Mesothelial cell of epicardium (in vitro differentiated cells): ENCODE data around the gene ADCY2. TPM values are rescaled to one million over a fixed set of nuclear protein-coding genes. Genes with fewer than 3 reads are reported as not detected.

Source experiments
- DNase-seq, 2 experiments: peaks; one replicate each; pipeline ENCODE4 v3.0.0; 2021; ENCODE audit warnings: low spot score in 2 of 2; ENCODE audit not compliant: unreplicated experiment in 2 of 2
- H3K27ac Mint-ChIP-seq: 2 replicates; pipeline ENCODE4 v1.8.0; 2021; ENCODE audit warnings: mixed read lengths
- H3K27me3 Mint-ChIP-seq: 2 replicates; pipeline ENCODE4 v1.8.0; 2021; ENCODE audit warnings: low read depth, mixed read lengths
- H3K36me3 Mint-ChIP-seq: 2 replicates; pipeline ENCODE4 v1.8.0; 2021; ENCODE audit warnings: mixed read lengths
- H3K4me1 Mint-ChIP-seq: 2 replicates; pipeline ENCODE4 v1.8.0; 2021; ENCODE audit warnings: mixed read lengths
- H3K4me3 Mint-ChIP-seq: 2 replicates; pipeline ENCODE4 v1.8.0; 2021; ENCODE audit warnings: mild to moderate bottlenecking, moderate library complexity, mixed read lengths
- H3K9me3 Mint-ChIP-seq: 2 replicates; pipeline ENCODE4 v1.8.0; 2021; ENCODE audit warnings: mixed read lengths
- total RNA-seq: library from RNA; stranded (reverse); gene quantifications from 3 replicates; pipeline ENCODE4 v1.2.1, GENCODE V29; 2021
- TF ChIP-seq, protein P1 (sequence below): fragments of 200-600 bp; sonication (generic); IDR thresholded peaks from one replicate; pipeline ENCODE4 v1.5.0; 2021; ENCODE audit warnings: antibody characterized with exemption; ENCODE audit not compliant: unreplicated experiment

Gene ADCY2
- total RNA-seq, 1 donor from 2014 or later: 3.0 TPM

DNA sequence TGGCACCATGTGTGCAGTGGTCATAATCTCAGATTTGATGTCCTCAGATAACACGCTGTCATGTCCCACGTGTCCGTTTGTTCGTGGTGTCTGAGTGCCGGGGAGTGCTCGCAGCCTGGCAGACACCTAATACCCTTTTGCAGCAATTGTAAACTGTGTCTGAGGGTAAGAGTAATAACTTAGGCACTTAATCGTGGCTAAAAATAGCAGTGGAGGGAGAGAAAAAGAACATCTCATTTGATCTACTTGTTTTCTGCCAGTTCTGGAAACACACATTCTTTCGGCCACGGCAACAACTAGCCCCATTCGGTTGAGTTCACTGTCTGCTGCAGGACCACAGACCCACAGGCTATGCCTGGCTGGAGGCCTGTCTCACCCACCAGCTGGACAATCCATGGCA, 16.5 kb downstream of the ADCY2 start:
- no peak overlapping the region for H3K27ac Mint-ChIP-seq

DNA sequence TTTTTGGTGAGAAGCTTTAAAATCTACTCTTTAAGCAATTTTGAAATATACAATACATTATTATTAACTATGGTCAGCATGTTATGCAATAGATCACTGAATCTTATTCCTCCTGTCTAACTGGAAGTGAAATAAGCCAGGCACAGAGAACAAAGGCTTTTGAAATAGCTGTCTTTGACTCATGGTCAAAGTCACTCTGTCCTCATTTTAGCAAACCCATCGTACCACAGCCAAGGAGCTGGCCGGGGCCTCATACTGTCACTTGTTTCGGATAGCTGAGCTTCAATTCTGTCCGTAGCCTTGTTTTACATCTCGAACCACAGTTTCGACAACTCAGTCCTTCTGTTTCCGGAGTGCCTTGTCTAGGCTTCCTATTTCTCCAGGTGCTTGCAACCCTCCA, 19.2 kb downstream of the ADCY2 start:
- H3K4me1 Mint-ChIP-seq: peaks cover 11% of the 10 kb centered on the region
- no peak for DNase-seq
- H3K4me3 Mint-ChIP-seq: no peak overlapping the region
- H3K36me3 Mint-ChIP-seq: no peaks in the 10 kb centered on the region
- TF ChIP-seq, protein P1, sequence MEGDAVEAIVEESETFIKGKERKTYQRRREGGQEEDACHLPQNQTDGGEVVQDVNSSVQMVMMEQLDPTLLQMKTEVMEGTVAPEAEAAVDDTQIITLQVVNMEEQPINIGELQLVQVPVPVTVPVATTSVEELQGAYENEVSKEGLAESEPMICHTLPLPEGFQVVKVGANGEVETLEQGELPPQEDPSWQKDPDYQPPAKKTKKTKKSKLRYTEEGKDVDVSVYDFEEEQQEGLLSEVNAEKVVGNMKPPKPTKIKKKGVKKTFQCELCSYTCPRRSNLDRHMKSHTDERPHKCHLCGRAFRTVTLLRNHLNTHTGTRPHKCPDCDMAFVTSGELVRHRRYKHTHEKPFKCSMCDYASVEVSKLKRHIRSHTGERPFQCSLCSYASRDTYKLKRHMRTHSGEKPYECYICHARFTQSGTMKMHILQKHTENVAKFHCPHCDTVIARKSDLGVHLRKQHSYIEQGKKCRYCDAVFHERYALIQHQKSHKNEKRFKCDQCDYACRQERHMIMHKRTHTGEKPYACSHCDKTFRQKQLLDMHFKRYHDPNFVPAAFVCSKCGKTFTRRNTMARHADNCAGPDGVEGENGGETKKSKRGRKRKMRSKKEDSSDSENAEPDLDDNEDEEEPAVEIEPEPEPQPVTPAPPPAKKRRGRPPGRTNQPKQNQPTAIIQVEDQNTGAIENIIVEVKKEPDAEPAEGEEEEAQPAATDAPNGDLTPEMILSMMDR: no peak
- H3K9me3 Mint-ChIP-seq: no peaks in the 10 kb centered on the region
- no peak overlapping the region for H3K27ac Mint-ChIP-seq
- peaks cover 10% of the 10 kb centered on the region for H3K27me3 Mint-ChIP-seq

More for the DNA sequence above, 16.5 kb downstream of the ADCY2 start:
- TF ChIP-seq, protein P1: no peak
- Mint-ChIP-seq H3K9me3 (no peaks in the 10 kb centered on the region), H3K36me3 (no peaks in the 10 kb centered on the region), H3K4me1 (peaks cover 4% of the 10 kb centered on the region), H3K4me3 (no peak overlapping the region), H3K27me3 (peaks cover under 1% of the 10 kb centered on the region)
- DNase-seq: no peak

DNA sequence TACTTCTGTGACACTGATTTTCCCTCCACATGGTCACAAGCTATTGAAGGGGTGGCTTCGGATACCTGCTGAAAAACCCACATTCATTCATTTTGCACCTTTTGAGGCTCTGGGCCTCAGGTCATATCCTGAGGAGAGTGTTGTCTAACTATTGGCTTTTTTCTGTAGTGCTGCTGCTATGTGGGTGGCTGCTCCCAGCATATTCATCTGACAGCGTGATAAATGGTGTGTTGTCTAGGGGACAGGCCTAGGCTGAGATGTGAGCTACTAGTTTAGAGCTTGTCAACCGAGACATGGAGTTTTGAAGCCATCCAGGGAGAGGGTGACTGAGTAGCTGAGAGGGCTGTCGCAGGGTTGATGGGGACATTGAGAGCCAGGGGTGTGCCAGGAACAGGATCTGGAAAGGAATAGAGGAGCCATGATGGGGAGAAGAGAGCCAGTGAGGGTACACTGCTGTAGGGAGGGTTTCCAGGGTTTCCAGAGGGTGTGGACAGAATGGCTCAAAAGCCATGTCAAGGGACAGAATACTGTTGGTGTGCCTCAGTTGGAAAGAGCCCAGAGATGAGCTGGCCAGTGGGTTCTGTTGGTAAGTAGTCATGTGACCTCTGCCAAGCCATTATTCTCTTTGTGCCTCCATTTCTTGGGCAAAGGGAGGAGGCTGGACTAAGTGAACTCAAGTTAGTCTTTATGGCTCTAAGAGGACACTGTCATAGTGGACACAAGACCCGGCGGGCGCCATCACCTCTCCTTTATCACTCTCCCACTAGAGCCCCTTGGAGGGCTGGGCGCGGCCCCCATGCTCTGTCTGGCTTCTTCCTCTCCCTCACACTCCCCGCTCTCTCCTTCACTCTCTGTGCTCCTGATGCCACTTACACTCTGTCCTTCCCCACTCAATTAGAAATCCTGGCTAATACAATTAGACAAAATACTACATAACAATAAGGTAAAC, 19.9 kb downstream of the ADCY2 start:
- no peaks in the 10 kb centered on the region for H3K36me3 Mint-ChIP-seq
- DNase-seq: no peak
- H3K4me3 Mint-ChIP-seq: no peak overlapping the region
- no peaks in the 10 kb centered on the region for H3K9me3 Mint-ChIP-seq
- no peak overlapping the region for H3K27ac Mint-ChIP-seq
- peaks cover 15% of the 10 kb centered on the region for H3K27me3 Mint-ChIP-seq
- H3K4me1 Mint-ChIP-seq: peaks cover 17% of the 10 kb centered on the region
- TF ChIP-seq, protein P1: no peak

DNA sequence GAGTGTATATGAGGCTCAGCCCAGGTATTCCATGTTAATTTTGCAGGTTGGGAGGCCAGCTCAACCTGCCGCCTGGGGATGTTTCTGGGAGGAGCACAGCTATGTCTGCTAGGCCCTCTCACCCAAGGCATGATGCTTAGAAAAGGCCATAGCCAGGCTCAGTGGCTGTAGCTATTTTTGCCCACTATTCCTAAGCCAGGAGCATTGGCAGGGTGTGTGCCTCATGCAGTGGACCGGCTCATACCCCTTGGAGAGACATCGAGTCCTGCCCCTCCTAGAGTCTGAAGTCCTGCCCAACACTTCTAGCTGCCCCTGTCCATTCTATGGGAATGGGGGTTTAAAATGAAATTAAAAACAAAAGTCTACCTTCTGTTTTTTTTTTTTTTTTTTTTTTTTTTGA, 22.3 kb downstream of the ADCY2 start:
- no peak for DNase-seq
- H3K36me3 Mint-ChIP-seq: no peaks in the 10 kb centered on the region
- TF ChIP-seq, protein P1: no peak
- peaks cover 36% of the 10 kb centered on the region for H3K4me1 Mint-ChIP-seq
- H3K27ac Mint-ChIP-seq: no peak overlapping the region
- H3K27me3 Mint-ChIP-seq: peaks cover 25% of the 10 kb centered on the region
- no peaks in the 10 kb centered on the region for H3K9me3 Mint-ChIP-seq
- H3K4me3 Mint-ChIP-seq: no peak overlapping the region

DNA sequence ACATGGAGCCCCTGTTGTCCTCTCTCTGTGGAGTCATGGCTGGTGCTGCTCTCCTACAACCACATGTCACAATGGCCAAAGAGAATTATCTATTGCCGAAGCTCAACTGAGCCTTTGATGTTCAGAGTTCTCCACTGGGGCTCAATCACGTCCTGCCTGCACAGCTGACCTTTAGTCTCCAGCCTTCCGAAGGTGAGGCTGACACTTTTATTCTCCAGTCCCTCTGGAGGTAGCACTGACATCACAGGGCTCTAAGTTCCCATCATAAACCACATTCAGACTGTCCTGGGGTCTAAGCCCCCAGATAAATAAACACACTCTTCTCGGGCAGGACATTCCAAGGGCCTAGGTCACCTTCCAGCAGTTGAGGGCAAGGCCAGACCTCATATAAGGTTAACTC, 23.4 kb downstream of the ADCY2 start:
- TF ChIP-seq, protein P1: no peak
- no peak overlapping the region for H3K27ac Mint-ChIP-seq
- no peak for DNase-seq
- H3K9me3 Mint-ChIP-seq: no peaks in the 10 kb centered on the region
- H3K36me3 Mint-ChIP-seq: no peaks in the 10 kb centered on the region
- H3K27me3 Mint-ChIP-seq: peaks cover 25% of the 10 kb centered on the region
- H3K4me1 Mint-ChIP-seq: peaks cover 40% of the 10 kb centered on the region
- H3K4me3 Mint-ChIP-seq: no peak overlapping the region
